SK-N-SH (cell line): ENCODE measurements around the gene GSG1L. TPM values are rescaled to one million over a fixed set of nuclear protein-coding genes. Genes with fewer than 3 reads are reported as not detected.

Experiments
- CTCF ChIA-PET: fragments of 300-600, 350-600 bp; formaldehyde crosslinking; extraction: SDS; loops from one replicate; lab custom pipeline; 2021; lab: Yijun Ruan, JAX
- POLR2A ChIA-PET: fragments of 350-600 bp; sonication (Branson Sonifier 250); formaldehyde crosslinking; extraction: SDS; loops from one replicate; lab custom pipeline; 2020; ENCODE audit warnings: antibody characterized with exemption, inconsistent platforms; lab: Yijun Ruan, JAX
- DNase-seq: peaks from one replicate; pipeline ENCODE4 v3.0.0; 2012
- H2AFZ ChIP-seq: fragments of 200-600 bp; sonication (generic); 2 replicates; pipeline ENCODE4 v1.8.1; 2016; ENCODE audit warnings: antibody characterized with exemption, mild to moderate bottlenecking, low read depth
- H3F3A ChIP-seq: fragments of 200-600 bp; sonication (generic); replicated peaks from 2 replicates; pipeline ENCODE3; 2016; ENCODE audit warnings: antibody characterized with exemption, mild to moderate bottlenecking; ENCODE audit not compliant: insufficient read depth
- H3K27ac ChIP-seq, 2 experiments: fragments of 200-500 bp in 1 of 2; fragments of 200-600 bp in 1 of 2; sonication (Bioruptor generic) in 1 of 2; sonication (generic), shearing (Covaris generic) in 1 of 2; 2 replicates each; pipeline versions ENCODE4 v1.5.1 to v1.6.1; 2014 to 2016; ENCODE audit warnings: low read depth in 2 of 2, inconsistent platforms in 1 of 2, low read length in 1 of 2, mild to moderate bottlenecking in 1 of 2, mixed read lengths in 1 of 2
- H3K27me3 ChIP-seq: fragments of 200-600 bp; sonication (generic), shearing (Covaris generic); 2 replicates; pipeline ENCODE4 v1.6.1; 2016; ENCODE audit warnings: mixed run types; ENCODE audit not compliant: insufficient read depth
- H3K36me3 ChIP-seq, 2 experiments: fragments of 200-500 bp in 1 of 2; fragments of 200-600 bp in 1 of 2; sonication (Bioruptor generic) in 1 of 2; sonication (generic) in 1 of 2; replicated peaks in 1 of 2; 2 replicates each; pipeline versions ENCODE3 to v1.5.1; 2014 to 2016; ENCODE audit warnings: low read length in 1 of 2, mild to moderate bottlenecking in 1 of 2; ENCODE audit not compliant: insufficient read depth in 2 of 2, control insufficient read depth in 1 of 2
- H3K4me1 ChIP-seq, 2 experiments: fragments of 200-500 bp in 1 of 2; fragments of 200-600 bp in 1 of 2; sonication (Bioruptor generic) in 1 of 2; sonication (generic), shearing (Covaris generic) in 1 of 2; 2 replicates each; pipeline versions ENCODE4 v1.5.1 to v1.6.1; 2014 to 2016; ENCODE audit warnings: low read depth in 1 of 2, low read length in 1 of 2, mixed run types in 1 of 2; ENCODE audit not compliant: insufficient read depth in 2 of 2, control insufficient read depth in 1 of 2
- H3K4me2 ChIP-seq: fragments of 200-600 bp; sonication (generic), shearing (Covaris generic); 2 replicates; pipeline ENCODE4 v1.6.1; 2017; ENCODE audit warnings: mixed run types
- H3K4me3 ChIP-seq, 2 experiments: fragments of 200-500 bp in 1 of 2; fragments of 200-600 bp in 1 of 2; sonication (Bioruptor generic) in 1 of 2; sonication (generic), shearing (Covaris generic) in 1 of 2; 2 replicates each; pipeline versions ENCODE4 v1.5.1 to v1.8.1; 2014 to 2016; ENCODE audit warnings: low read depth in 2 of 2, inconsistent platforms in 1 of 2, low read length in 1 of 2, mild to moderate bottlenecking in 1 of 2, mixed read lengths in 1 of 2, moderate library complexity in 1 of 2
- H3K79me2 ChIP-seq: fragments of 200-600 bp; sonication (generic); 2 replicates; pipeline ENCODE4 v1.8.1; 2017; ENCODE audit warnings: mild to moderate bottlenecking; ENCODE audit not compliant: insufficient read depth
- H3K9ac ChIP-seq: fragments of 200-600 bp; sonication (generic); 2 replicates; pipeline ENCODE4 v1.6.1; 2017; ENCODE audit warnings: mixed run types
- H3K9me2 ChIP-seq: fragments of 200-600 bp; sonication (generic); 2 replicates; pipeline ENCODE4 v1.6.1; 2017; ENCODE audit warnings: mixed run types
- H3K9me3 ChIP-seq: fragments of 200-600 bp; sonication (generic); 2 replicates; pipeline ENCODE4 v1.6.1; 2017; ENCODE audit warnings: mixed run types, mild to moderate bottlenecking, moderate library complexity
- H4K20me1 ChIP-seq: fragments of 200-600 bp; sonication (generic); 2 replicates; pipeline ENCODE4 v1.6.1; 2017; ENCODE audit warnings: mild to moderate bottlenecking, mixed run types; ENCODE audit not compliant: insufficient read depth
- CHD2 ChIP-seq: fragments of 150-350 bp; IDR thresholded peaks from 2 replicates; pipeline ENCODE4 v1.6.1; 2018; ENCODE audit warnings: low read length; ENCODE audit not compliant: partially characterized antibody
- CTCF ChIP-seq: fragments of 200-600 bp; sonication (generic); IDR thresholded peaks from 2 replicates; pipeline ENCODE4 v1.6.1; 2017; ENCODE audit warnings: antibody characterized with exemption, mild to moderate bottlenecking, moderate library complexity
- EZH2phosphoT487 ChIP-seq: fragments of 200-600 bp; sonication (generic); IDR thresholded peaks from 2 replicates; pipeline ENCODE4 v1.6.1; 2017; ENCODE audit warnings: low read depth, mixed run types, mild to moderate bottlenecking, antibody characterized with exemption, moderate library complexity, borderline replicate concordance
- FOSL2 ChIP-seq: IDR thresholded peaks from 2 replicates; pipeline ENCODE4 v1.4.0; 2012; ENCODE audit warnings: low read depth, mild to moderate bottlenecking, moderate library complexity, borderline replicate concordance
- FOXM1 ChIP-seq: IDR thresholded peaks from 2 replicates; pipeline ENCODE4 v1.4.0; 2012; ENCODE audit warnings: low read depth, mild to moderate bottlenecking
- GABPA ChIP-seq: IDR thresholded peaks from 2 replicates; pipeline ENCODE4 v1.4.0; 2012; ENCODE audit warnings: low read depth, mild to moderate bottlenecking
- IRF3 ChIP-seq: fragments of 150-350 bp; IDR thresholded peaks from 2 replicates; pipeline ENCODE4 v1.6.1; 2016; ENCODE audit warnings: mild to moderate bottlenecking, low read depth, low read length
- MXI1 ChIP-seq: IDR thresholded peaks from 2 replicates; pipeline ENCODE4 v1.6.1; 2012; ENCODE audit warnings: mild to moderate bottlenecking, low read depth, low read length, improper control_type of control experiment
- NRF1 ChIP-seq: IDR thresholded peaks from 2 replicates; pipeline ENCODE4 v1.6.1; 2012; ENCODE audit warnings: low read depth, mild to moderate bottlenecking, low read length
- POLR2AphosphoS5 ChIP-seq: IDR thresholded peaks from 2 replicates; pipeline ENCODE4 v1.6.1; 2012; ENCODE audit warnings: low read depth, low read length
- RCOR1 ChIP-seq: fragments of 150-350 bp; IDR thresholded peaks from 2 replicates; pipeline ENCODE4 v1.6.1; 2017; ENCODE audit warnings: antibody characterized with exemption, low read length
- RXRA ChIP-seq: IDR thresholded peaks from 2 replicates; pipeline ENCODE4 v1.4.0; 2012; ENCODE audit warnings: low read depth, mild to moderate bottlenecking, borderline replicate concordance
- SMC3 ChIP-seq: IDR thresholded peaks from 2 replicates; pipeline ENCODE4 v1.6.1; 2012; ENCODE audit warnings: low read depth, low read length, improper control_type of control experiment
- TAF1 ChIP-seq: IDR thresholded peaks from 2 replicates; pipeline ENCODE4 v1.6.1; 2012; ENCODE audit warnings: low read depth, mild to moderate bottlenecking, low read length, moderate library complexity, borderline replicate concordance
- TCF12 ChIP-seq: IDR thresholded peaks from 2 replicates; pipeline ENCODE4 v1.4.0; 2012
- USF2 ChIP-seq: fragments of 150-350 bp; IDR thresholded peaks from 2 replicates; pipeline ENCODE4 v1.6.1; 2017; ENCODE audit warnings: antibody characterized with exemption, low read length, low read depth, borderline replicate concordance
- YY1 ChIP-seq: IDR thresholded peaks from 2 replicates; pipeline ENCODE4 v1.4.0; 2012; ENCODE audit warnings: low read depth, mild to moderate bottlenecking
- WGBS: methylation state at CpG from one replicate; pipeline ENCODE4 v1.1.6; 2017; ENCODE audit warnings: low lambda C conversion rate; 5-methylcytosine and 5-hydroxymethylcytosine counted together
- polyA plus RNA-seq, 3 experiments: library from polyadenylated mRNA; depleted of rRNA; stranded (reverse); fragments of >200 nt; gene quantifications; 2 replicates each; pipeline ENCODE4 v1.2.3, GENCODE V29; 2012

Gene GSG1L
- polyA plus RNA-seq, 1 of the 3 experiments (the other 2 are of a cell fraction), result not detected

- no peak for DNase-seq
Measured at GRCh38 chr16:28053461-28053860, 10.1 kb downstream of the GSG1L start.

GRCh38 chr16:28052274-28053128 is 11.0 kb downstream of the GSG1L start:
- Histone ChIP-seq H3F3A (no peaks in the 10 kb centered on the region), H3K27ac (no peak overlapping the region), H3K4me2 (no peak overlapping the region), H3K9me3 (no peaks in the 10 kb centered on the region), H3K4me3 (no peak overlapping the region), H3K36me3 (no peaks in the 10 kb centered on the region), H3K79me2 (no peaks in the 10 kb centered on the region), H2AFZ (no peak overlapping the region), H4K20me1 (no peaks in the 10 kb centered on the region), H3K9me2 (no peaks in the 10 kb centered on the region), H3K9ac (no peak overlapping the region), H3K4me1 (no peaks in the 10 kb centered on the region), H3K27me3 (no peaks in the 10 kb centered on the region)
- ChIA-PET CTCF (interaction anchor here (0.7 to 2.5 kb wide), 2 partner anchors 12 to 18 kb away, joined by 4 to 10 read pairs; no protein-coding TSS in a partner anchor), POLR2A (no interaction called here)
- WGBS, result 35% methylated on average over 5 of the region's 8 CpGs
- no peak for DNase-seq
- no peak for TF ChIP-seq YY1
- TF ChIP-seq SMC3, result no peak
- TF ChIP-seq USF2, result no peak
- TF ChIP-seq CHD2, result no peak
- no peak for TF ChIP-seq FOSL2
- TF ChIP-seq IRF3, result no peak
- TF ChIP-seq NRF1, result no peak
- no peak for TF ChIP-seq MXI1
- no peak for TF ChIP-seq RXRA
- TF ChIP-seq FOXM1, result no peak
- TF ChIP-seq CTCF, result no peak
- no peak for TF ChIP-seq GABPA
- TF ChIP-seq RCOR1, result no peak
- no peak for TF ChIP-seq EZH2phosphoT487
- no peak for TF ChIP-seq TAF1

More at GRCh38 chr16:28053461-28053860, 10.1 kb downstream of the GSG1L start:
- Histone ChIP-seq H4K20me1 (no peaks in the 10 kb centered on the region), H3K9ac (no peak overlapping the region), H2AFZ (no peak overlapping the region), H3K27me3 (no peaks in the 10 kb centered on the region), H3K4me3 (no peak overlapping the region), H3K4me2 (no peak overlapping the region), H3K9me2 (no peaks in the 10 kb centered on the region), H3K4me1 (no peaks in the 10 kb centered on the region), H3K79me2 (no peaks in the 10 kb centered on the region), H3K9me3 (no peaks in the 10 kb centered on the region), H3K36me3 (no peaks in the 10 kb centered on the region), H3K27ac (no peak overlapping the region), H3F3A (no peaks in the 10 kb centered on the region)
- TF ChIP-seq POLR2AphosphoS5 (no peak), TAF1 (no peak), RCOR1 (no peak), TCF12 (no peak), MXI1 (no peak), CTCF (no peak)
- ChIA-PET POLR2A (no interaction called here), CTCF (interaction anchor here (1.1 to 2.5 kb wide), 2 partner anchors 17 kb away, joined by 4 to 10 read pairs; no protein-coding TSS in a partner anchor)
- WGBS, result 61% methylated on average over 13 of the region's 15 CpGs
